ENCODE measurements around the gene FAM170B. TPM values are rescaled to one million over a fixed set of nuclear protein-coding genes. Genes with fewer than 3 reads are reported as not detected.

The FAM170B gene
- total and polyA plus RNA-seq, 5 donors from 2014 or later, result not detected

DNA sequence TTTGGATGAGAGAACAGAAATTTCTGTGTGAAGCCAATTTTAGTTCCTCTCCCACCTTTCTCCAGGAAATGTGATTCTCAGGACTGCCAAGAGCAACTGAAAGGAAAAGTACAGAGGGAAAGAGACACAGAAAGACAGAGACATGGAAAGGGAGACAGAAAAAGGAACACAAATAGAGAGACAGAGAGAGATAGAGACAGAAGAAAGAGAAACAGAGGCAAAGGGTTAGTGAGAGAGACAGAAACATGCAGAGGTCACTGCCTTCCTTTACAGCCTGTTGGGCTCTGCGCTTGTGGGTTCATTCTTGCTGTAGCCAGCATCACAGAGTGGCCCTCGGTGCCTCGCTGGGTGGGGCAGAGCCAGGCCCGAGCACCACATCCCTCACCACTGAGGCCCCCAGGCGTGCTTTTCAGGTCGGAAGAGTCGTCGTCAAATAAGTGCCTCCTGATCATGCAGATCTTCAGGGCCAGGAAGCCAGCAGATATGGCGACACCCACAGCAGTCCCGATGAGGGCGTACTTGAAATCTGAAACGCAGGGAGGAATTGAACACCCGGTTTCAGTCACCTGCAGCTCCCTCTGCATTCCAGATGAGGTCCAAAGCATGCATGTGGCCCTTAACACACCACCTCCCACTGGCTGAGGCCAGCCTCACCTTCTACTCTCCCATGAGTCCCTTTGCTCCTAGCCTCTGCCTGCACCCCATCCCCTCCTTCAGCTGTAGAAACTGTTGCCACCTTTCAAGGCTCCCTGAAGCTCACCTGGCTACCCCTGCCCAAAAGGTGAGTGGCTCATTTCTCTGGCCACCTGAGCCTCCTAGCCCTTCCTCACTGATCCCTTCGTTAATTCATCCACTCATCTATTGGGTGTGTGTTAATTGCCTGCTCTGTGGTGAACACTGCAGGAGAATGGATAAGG, 32.9 kb upstream of the FAM170B start:
- Histone ChIP-seq H3K27ac (ENCODE audit: insufficient read depth, low read length, poor library complexity, severe bottlenecking) (no peak overlapping the region), H3K4me1 (ENCODE audit: control insufficient read depth, insufficient read depth, low read length, poor library complexity, severe bottlenecking) (no peaks in the 10 kb centered on the region), H3K27me3 (ENCODE audit: control insufficient read depth, insufficient read depth, low read length) (no peaks in the 10 kb centered on the region), H3K4me3 (ENCODE audit: low read depth, low read length) (no peak overlapping the region), H3K9me3 (ENCODE audit: control insufficient read depth in 2 of 2, low read length in 2 of 2) (no peaks in the 10 kb centered on the region), H3K36me3 (ENCODE audit: control insufficient read depth, insufficient read depth, low read length) (peaks cover 3% of the 10 kb centered on the region)
- DNase-seq (no peak), ATAC-seq (ENCODE audit: low read depth in 2 of 2) (no peak)
- Mint-ChIP-seq H3K4me3 (no peak overlapping the region), H3K27ac (peak overlapping the region in 1 of 3 donors; percentile 70), H3K9me3 (no peaks in the 10 kb centered on the region), H3K36me3 (no peaks in the 10 kb centered on the region), H3K27me3 (no peaks in the 10 kb centered on the region), H3K4me1 (peaks cover 0 to 14% (median 4%) of the 10 kb centered on the region in 4 donors)

DNA sequence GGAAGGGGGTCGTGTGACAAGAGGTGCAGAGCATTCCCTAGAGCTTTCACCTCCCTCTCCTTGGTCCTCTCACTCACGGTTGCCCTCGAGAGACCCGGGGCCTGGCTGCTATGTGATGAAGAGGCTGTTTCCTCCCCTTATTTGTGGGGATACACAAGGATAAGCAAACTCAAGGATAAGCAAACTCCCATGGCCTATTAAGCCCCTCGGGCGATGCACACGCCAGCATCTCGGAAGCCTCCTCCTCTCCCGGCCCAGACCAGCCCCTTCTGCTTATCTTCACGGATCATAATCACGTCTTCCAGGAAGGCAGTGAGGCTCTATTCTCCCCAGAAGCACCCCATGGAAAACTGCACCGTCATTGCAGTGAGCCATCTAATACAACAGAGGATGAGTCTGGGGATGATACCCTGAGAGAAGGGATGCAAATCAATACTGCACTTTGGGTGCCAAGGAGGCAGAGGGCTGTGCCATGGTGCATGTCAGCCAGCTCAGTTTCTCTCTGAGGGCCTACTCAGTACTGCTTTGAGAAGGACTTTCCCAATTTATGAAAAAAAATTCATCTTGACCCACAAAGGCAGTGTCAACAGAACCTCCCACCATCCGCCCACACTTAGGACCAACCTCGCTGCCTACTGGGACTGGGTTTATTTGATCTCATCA, 32.1 kb upstream of the FAM170B start:
- Mint-ChIP-seq H3K4me1 (peaks cover 0 to 14% (median 4%) of the 10 kb centered on the region in 4 donors), H3K9me3 (no peaks in the 10 kb centered on the region), H3K27ac (no peak overlapping the region), H3K4me3 (no peak overlapping the region), H3K27me3 (no peaks in the 10 kb centered on the region), H3K36me3 (no peaks in the 10 kb centered on the region)
- ATAC-seq (ENCODE audit: low read depth in 2 of 2) (no peak), DNase-seq (no peak)
- no peaks in the 10 kb centered on the region for H3K9me3 ChIP-seq (ENCODE audit: control insufficient read depth in 2 of 2, low read length in 2 of 2)
- H3K4me1 ChIP-seq (ENCODE audit: control insufficient read depth, insufficient read depth, low read length, poor library complexity, severe bottlenecking), result no peaks in the 10 kb centered on the region
- peaks cover 3% of the 10 kb centered on the region for H3K36me3 ChIP-seq (ENCODE audit: control insufficient read depth, insufficient read depth, low read length)
- H3K27ac ChIP-seq (ENCODE audit: insufficient read depth, low read length, poor library complexity, severe bottlenecking), result no peak overlapping the region
- no peak overlapping the region for H3K4me3 ChIP-seq (ENCODE audit: low read depth, low read length)
- H3K27me3 ChIP-seq (ENCODE audit: control insufficient read depth, insufficient read depth, low read length), result no peaks in the 10 kb centered on the region

DNA sequence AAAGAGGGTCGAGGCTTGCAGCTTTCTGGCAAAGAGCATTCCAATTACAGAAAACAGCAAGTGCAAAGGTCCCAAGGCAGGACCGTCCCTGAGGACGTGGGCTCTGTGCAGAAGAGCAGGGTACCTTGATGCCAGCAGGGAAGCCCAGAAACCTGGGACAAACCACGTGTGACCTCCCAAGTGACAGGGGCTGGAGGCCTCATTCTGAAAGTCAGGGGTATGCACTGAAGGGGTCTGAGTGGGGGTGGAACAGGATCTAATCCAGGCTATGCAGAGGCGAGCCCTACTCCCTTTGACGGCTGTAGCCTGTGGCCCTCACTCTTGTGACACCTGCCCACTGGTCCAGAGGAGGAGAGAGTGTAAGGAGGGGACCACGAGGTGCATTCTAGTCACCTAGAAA, 31.4 kb upstream of the FAM170B start:
- no peaks in the 10 kb centered on the region for H3K9me3 ChIP-seq (ENCODE audit: control insufficient read depth in 2 of 2, low read length in 2 of 2)
- H3K4me3 ChIP-seq (ENCODE audit: low read depth, low read length), result no peak overlapping the region
- Mint-ChIP-seq H3K27ac (no peak overlapping the region), H3K36me3 (no peaks in the 10 kb centered on the region), H3K9me3 (no peaks in the 10 kb centered on the region), H3K4me3 (no peak overlapping the region), H3K27me3 (no peaks in the 10 kb centered on the region), H3K4me1 (peaks cover 0 to 14% (median 4%) of the 10 kb centered on the region in 4 donors)
- no peaks in the 10 kb centered on the region for H3K27me3 ChIP-seq (ENCODE audit: control insufficient read depth, insufficient read depth, low read length)
- ATAC-seq (ENCODE audit: low read depth in 2 of 2) (no peak), DNase-seq (no peak)
- H3K27ac ChIP-seq (ENCODE audit: insufficient read depth, low read length, poor library complexity, severe bottlenecking), result no peak overlapping the region
- no peaks in the 10 kb centered on the region for H3K4me1 ChIP-seq (ENCODE audit: control insufficient read depth, insufficient read depth, low read length, poor library complexity, severe bottlenecking)
- peaks cover 3% of the 10 kb centered on the region for H3K36me3 ChIP-seq (ENCODE audit: control insufficient read depth, insufficient read depth, low read length)

DNA sequence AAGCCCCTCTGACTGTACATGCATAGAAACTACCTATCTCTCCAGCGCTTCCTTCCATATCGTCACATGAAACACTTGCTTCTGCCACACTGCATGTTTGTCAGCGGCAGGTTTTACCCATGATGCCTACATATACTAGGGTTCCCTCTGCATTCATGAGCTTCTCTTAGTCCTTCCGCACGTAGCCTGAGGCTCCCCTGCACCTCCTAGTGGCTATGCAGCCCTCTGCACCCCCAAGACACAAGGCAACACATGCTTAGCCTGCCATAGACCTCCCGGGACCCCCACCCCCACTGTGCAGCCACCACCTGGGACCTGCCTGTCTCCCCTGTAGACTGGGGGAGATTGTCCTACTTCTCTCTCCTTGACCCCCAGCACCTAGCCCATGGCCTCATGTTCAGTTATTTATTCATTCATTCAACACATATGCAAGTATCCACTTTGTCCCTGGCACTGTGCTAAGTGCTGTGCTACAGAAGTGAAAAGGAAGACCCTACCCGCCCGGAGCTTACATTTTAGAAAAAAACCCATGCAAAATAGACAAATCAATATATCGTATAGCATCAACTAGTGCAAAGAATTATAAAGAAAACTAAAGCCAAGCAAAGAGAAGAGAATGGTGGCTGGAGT, 30.9 kb upstream of the FAM170B start:
- no peaks in the 10 kb centered on the region for H3K27me3 ChIP-seq (ENCODE audit: control insufficient read depth, insufficient read depth, low read length)
- peaks cover 0 to 14% (median 4%) of the 10 kb centered on the region in 4 donors for H3K4me1 Mint-ChIP-seq
- peaks cover 3% of the 10 kb centered on the region for H3K36me3 ChIP-seq (ENCODE audit: control insufficient read depth, insufficient read depth, low read length)
- DNase-seq, result peak in 1 of 3 donors; percentile 79
- no peak overlapping the region for H3K4me3 ChIP-seq (ENCODE audit: low read depth, low read length)
- no peaks in the 10 kb centered on the region for H3K27me3 Mint-ChIP-seq
- no peaks in the 10 kb centered on the region for H3K4me1 ChIP-seq (ENCODE audit: control insufficient read depth, insufficient read depth, low read length, poor library complexity, severe bottlenecking)
- no peaks in the 10 kb centered on the region for H3K36me3 Mint-ChIP-seq
- no peak overlapping the region for H3K27ac ChIP-seq (ENCODE audit: insufficient read depth, low read length, poor library complexity, severe bottlenecking)
- H3K9me3 ChIP-seq (ENCODE audit: control insufficient read depth in 2 of 2, low read length in 2 of 2), result no peaks in the 10 kb centered on the region
- no peaks in the 10 kb centered on the region for H3K9me3 Mint-ChIP-seq
- H3K4me3 Mint-ChIP-seq, result peak overlapping the region in 1 of 4 donors; percentile 18
- ATAC-seq (ENCODE audit: low read depth in 2 of 2), result peak; percentile 52 to 91
- H3K27ac Mint-ChIP-seq, result peak overlapping the region in 2 of 3 donors; percentile 67 to 88

DNA sequence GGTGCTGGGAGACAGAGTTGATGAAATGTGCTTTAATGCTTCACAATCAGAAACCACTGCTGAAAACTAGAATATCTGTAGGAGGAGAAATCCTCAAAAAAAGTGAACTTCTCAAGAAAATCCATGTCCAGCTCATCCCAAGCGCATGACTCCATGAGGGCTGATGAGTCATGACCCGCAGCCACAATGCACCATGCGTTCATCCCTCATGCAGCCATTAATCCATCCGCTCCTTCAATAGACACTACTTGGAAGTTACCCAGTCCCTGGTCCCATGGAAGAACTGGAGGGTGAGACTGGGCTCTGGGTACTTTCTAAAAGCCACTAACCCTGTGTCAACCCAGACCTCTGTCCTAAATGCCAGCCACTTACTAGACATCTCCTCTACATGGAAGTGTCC, 29.9 kb upstream of the FAM170B start:
- ATAC-seq (ENCODE audit: low read depth in 2 of 2) (no peak), DNase-seq (no peak)
- Histone ChIP-seq H3K9me3 (ENCODE audit: control insufficient read depth in 2 of 2, low read length in 2 of 2) (no peaks in the 10 kb centered on the region), H3K27ac (ENCODE audit: insufficient read depth, low read length, poor library complexity, severe bottlenecking) (no peak overlapping the region), H3K4me3 (ENCODE audit: low read depth, low read length) (no peak overlapping the region), H3K36me3 (ENCODE audit: control insufficient read depth, insufficient read depth, low read length) (peaks cover 3% of the 10 kb centered on the region), H3K4me1 (ENCODE audit: control insufficient read depth, insufficient read depth, low read length, poor library complexity, severe bottlenecking) (no peaks in the 10 kb centered on the region), H3K27me3 (ENCODE audit: control insufficient read depth, insufficient read depth, low read length) (no peaks in the 10 kb centered on the region)
- Mint-ChIP-seq H3K27me3 (no peaks in the 10 kb centered on the region), H3K36me3 (no peaks in the 10 kb centered on the region), H3K4me1 (peaks cover 0 to 11% (median 4%) of the 10 kb centered on the region in 4 donors), H3K4me3 (no peak overlapping the region), H3K9me3 (no peaks in the 10 kb centered on the region), H3K27ac (peak overlapping the region in 1 of 3 donors; percentile 26)

DNA sequence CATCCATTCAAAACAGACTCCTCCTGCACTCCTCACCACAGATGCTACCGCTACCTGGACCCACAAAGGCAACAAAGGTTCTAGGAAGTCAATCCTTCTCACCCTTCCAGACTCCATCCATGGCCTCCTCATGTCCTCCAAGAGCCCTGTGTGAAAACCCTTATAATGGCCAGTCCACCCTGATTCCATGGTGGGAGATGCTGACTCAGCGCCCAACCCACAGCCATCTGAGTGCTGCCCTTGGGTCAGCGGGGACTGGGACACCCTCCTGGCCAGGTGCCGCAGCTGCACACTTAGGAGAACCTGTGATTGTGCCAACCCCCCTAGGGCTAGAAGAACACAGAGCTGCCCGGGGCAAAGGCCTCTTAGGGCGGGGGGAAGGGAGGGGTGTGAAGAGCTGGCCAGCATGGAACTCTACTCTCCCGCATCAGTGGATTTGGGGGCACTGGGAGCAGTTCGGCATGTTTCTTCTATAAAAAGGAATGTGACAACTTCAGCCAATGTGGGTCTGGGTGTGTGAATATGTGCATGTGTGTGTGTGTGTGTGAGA, 29.0 kb upstream of the FAM170B start:
- ATAC-seq (ENCODE audit: low read depth in 2 of 2), result no peak
- Histone ChIP-seq H3K27me3 (ENCODE audit: control insufficient read depth, insufficient read depth, low read length) (no peaks in the 10 kb centered on the region), H3K36me3 (ENCODE audit: control insufficient read depth, insufficient read depth, low read length) (peaks cover 3% of the 10 kb centered on the region), H3K4me1 (ENCODE audit: control insufficient read depth, insufficient read depth, low read length, poor library complexity, severe bottlenecking) (no peaks in the 10 kb centered on the region), H3K4me3 (ENCODE audit: low read depth, low read length) (no peak overlapping the region), H3K27ac (ENCODE audit: insufficient read depth, low read length, poor library complexity, severe bottlenecking) (no peak overlapping the region), H3K9me3 (ENCODE audit: control insufficient read depth in 2 of 2, low read length in 2 of 2) (no peaks in the 10 kb centered on the region)
- Mint-ChIP-seq H3K4me1 (peaks cover 0 to 11% (median 4%) of the 10 kb centered on the region in 4 donors), H3K9me3 (no peaks in the 10 kb centered on the region), H3K4me3 (no peak overlapping the region), H3K27me3 (no peaks in the 10 kb centered on the region), H3K36me3 (no peaks in the 10 kb centered on the region), H3K27ac (no peak overlapping the region)
- no peak for DNase-seq

DNA sequence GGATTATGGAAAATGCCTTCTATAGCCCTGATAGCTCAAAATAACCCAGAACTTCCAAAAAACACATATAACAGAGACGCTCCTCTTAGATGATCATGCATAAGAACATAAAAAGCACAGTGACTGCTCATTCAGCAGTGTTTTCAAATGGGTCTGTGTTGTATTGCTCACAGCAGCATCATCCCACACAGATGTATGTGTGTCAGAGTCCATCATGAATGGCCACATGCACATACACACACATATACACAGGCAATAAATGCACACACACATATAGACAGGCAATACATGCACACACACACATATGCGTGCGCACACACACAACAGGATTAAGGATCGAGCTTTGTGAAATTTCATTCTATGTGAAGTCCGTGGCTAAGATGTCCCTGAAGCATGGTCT, 28.2 kb upstream of the FAM170B start:
- no peaks in the 10 kb centered on the region for H3K4me1 ChIP-seq (ENCODE audit: control insufficient read depth, insufficient read depth, low read length, poor library complexity, severe bottlenecking)
- H3K36me3 Mint-ChIP-seq, result no peaks in the 10 kb centered on the region
- H3K27ac Mint-ChIP-seq, result peak overlapping the region in 1 of 3 donors; percentile 1
- H3K9me3 Mint-ChIP-seq, result peaks cover 0 to 1% (median 0%) of the 10 kb centered on the region in 7 donors
- ATAC-seq (ENCODE audit: low read depth in 2 of 2) (no peak), DNase-seq (no peak)
- H3K36me3 ChIP-seq (ENCODE audit: control insufficient read depth, insufficient read depth, low read length), result peaks cover 3% of the 10 kb centered on the region
- no peaks in the 10 kb centered on the region for H3K9me3 ChIP-seq (ENCODE audit: control insufficient read depth in 2 of 2, low read length in 2 of 2)
- no peak overlapping the region for H3K27ac ChIP-seq (ENCODE audit: insufficient read depth, low read length, poor library complexity, severe bottlenecking)
- H3K4me3 ChIP-seq (ENCODE audit: low read depth, low read length), result no peak overlapping the region
- H3K4me3 Mint-ChIP-seq, result no peak overlapping the region
- no peaks in the 10 kb centered on the region for H3K27me3 ChIP-seq (ENCODE audit: control insufficient read depth, insufficient read depth, low read length)
- peaks cover 0 to 11% (median 4%) of the 10 kb centered on the region in 4 donors for H3K4me1 Mint-ChIP-seq
- H3K27me3 Mint-ChIP-seq, result no peaks in the 10 kb centered on the region

Data from CD4-positive, CD25-positive, alpha-beta regulatory T cell (primary cell).